Dendritic cell treated with granulocyte-macrophage colony-stimulating factor and Interleukin-4, amounts not matched to agents 40 ng/mL and 50 ng/mL, for 4 days (primary cell): Measurements from ENCODE around the gene BAZ2B.
"Not testable (repeated sequence)": the region's sequence is repeated elsewhere in the genome, so short reads cannot be mapped to it uniquely, and the experiment has no call there.

Source experiments
- H3K27ac Mint-ChIP-seq: one replicate; pipeline ENCODE4 v1.8.0; 2022; ENCODE audit warnings: mild to moderate bottlenecking, mixed read lengths
- H3K27me3 Mint-ChIP-seq: one replicate; pipeline ENCODE4 v1.8.0; 2022; ENCODE audit warnings: mild to moderate bottlenecking, mixed read lengths
- H3K36me3 Mint-ChIP-seq: one replicate; pipeline ENCODE4 v1.8.0; 2022; ENCODE audit warnings: low read depth, mixed read lengths
- H3K4me1 Mint-ChIP-seq: one replicate; pipeline ENCODE4 v1.8.0; 2022; ENCODE audit warnings: low read depth, mixed read lengths
- H3K4me3 Mint-ChIP-seq: one replicate; pipeline ENCODE4 v1.8.0; 2022; ENCODE audit warnings: mild to moderate bottlenecking, moderate library complexity, mixed read lengths
- H3K9me3 Mint-ChIP-seq: one replicate; pipeline ENCODE4 v1.8.0; 2022; ENCODE audit warnings: mixed read lengths
- intact Hi-C: fragments of 100-400 bp; cut with micrococcal nuclease; formaldehyde crosslinking; loops from one replicate; pipeline ENCODE4 v1.15.0; 2022

The BAZ2B gene

DNA sequence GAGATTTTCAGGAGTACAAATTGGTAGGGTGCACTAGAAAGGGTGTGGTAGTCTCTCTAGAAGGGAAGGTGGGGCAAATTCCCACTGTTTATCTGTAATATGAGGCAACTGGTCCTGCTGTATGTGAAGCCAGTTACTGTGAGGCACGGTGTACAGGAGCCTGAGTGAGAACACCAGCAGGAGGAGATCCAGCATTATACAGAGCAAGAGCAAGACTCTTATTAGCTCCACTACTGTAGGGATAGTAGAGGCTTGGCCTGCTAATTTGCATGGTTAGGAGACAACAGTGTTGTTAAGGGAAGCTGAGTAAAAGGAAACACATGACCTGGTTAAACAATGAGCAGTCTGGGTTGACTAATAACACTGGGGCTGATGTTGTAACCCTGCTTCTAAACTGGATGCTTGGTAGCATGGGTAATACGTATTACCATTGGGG, 253.5 kb downstream of the BAZ2B start:
- Mint-ChIP-seq H3K9me3 (no peaks in the 10 kb centered on the region), H3K4me3 (no peak overlapping the region), H3K4me1 (peaks cover 28% of the 10 kb centered on the region), H3K36me3 (peaks cover 93% of the 10 kb centered on the region), H3K27me3 (no peaks in the 10 kb centered on the region), H3K27ac (peak overlapping the region; percentile 28)
- intact Hi-C loops: no loop called here

DNA sequence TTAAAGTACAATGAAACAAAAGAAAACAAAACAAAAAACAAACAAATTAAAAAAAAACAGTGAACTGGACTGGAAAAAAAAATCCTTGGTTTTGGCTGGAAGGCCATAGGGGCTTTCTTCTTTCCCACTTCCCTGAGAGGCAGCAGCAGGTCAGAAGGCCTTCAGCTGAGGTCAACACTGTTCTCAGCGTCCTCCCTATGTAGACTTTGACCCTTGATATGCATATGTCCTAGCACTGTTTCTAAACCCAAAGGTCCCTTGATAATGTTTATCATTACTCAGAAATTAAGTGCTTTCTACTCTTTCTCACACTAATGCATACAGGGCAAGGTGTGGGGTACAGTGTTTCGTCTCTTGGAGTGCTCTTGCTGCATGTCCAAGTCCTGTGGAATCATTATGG, 254.3 kb downstream of the BAZ2B start:
- H3K4me1 Mint-ChIP-seq: peaks cover 32% of the 10 kb centered on the region
- no peaks in the 10 kb centered on the region for H3K9me3 Mint-ChIP-seq
- H3K36me3 Mint-ChIP-seq: peaks cover 96% of the 10 kb centered on the region
- no peak overlapping the region for H3K27ac Mint-ChIP-seq
- intact Hi-C loops: no loop called here
- H3K4me3 Mint-ChIP-seq: no peak overlapping the region
- no peaks in the 10 kb centered on the region for H3K27me3 Mint-ChIP-seq

DNA sequence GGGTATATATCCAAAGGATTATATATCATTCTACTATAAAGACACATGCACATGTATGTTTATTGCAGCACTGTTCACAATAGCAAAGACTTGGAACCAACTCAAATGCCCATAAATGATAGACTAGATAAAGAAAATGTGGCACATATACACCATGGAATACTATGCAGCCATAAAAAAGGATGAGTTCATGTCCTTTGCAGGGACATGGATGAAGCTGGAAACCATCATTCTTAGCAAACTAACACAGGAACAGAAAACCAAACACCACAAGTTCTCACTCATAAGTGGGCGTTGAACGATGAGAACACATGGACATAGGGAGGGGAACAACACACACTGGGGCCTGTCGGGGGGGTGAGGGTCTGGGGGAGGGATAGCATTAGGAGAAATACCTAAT, 254.7 kb downstream of the BAZ2B start:
- H3K4me3 Mint-ChIP-seq, H3K27ac Mint-ChIP-seq, intact Hi-C loops, H3K27me3 Mint-ChIP-seq, H3K9me3 Mint-ChIP-seq: not testable (repeated sequence)
- Mint-ChIP-seq H3K36me3 (peaks cover 96% of the 10 kb centered on the region), H3K4me1 (peaks cover 34% of the 10 kb centered on the region)

DNA sequence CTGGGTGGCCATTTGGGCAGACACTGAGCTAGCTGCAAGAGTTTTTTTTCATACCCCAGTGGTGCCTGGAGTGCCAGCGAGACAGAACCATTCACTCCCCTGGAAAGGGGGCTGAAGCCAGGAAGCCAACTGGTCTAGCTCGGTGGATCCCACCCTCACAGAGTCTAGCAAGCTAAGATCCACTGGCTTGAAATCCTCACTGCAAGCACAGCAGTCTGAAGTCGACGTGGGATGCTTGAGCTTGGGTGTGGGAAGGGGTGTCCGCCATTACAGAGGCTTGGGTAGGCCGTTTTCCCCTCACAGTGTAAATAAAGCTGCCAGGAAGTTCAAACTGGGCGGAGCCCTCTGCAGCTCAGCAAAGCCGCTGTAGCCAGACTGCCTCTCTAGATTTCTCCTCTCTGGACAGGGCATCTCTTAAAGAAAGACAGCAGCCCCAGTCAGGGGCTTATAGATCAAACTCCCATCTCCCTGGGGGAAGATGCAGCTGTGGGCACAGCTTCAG, 260.2 kb downstream of the BAZ2B start:
- H3K36me3 Mint-ChIP-seq: peaks cover 83% of the 10 kb centered on the region
- intact Hi-C loops: no loop called here
- no peaks in the 10 kb centered on the region for H3K9me3 Mint-ChIP-seq
- no peaks in the 10 kb centered on the region for H3K27me3 Mint-ChIP-seq
- no peak overlapping the region for H3K4me3 Mint-ChIP-seq
- no peak overlapping the region for H3K27ac Mint-ChIP-seq
- H3K4me1 Mint-ChIP-seq: peaks cover 13% of the 10 kb centered on the region

DNA sequence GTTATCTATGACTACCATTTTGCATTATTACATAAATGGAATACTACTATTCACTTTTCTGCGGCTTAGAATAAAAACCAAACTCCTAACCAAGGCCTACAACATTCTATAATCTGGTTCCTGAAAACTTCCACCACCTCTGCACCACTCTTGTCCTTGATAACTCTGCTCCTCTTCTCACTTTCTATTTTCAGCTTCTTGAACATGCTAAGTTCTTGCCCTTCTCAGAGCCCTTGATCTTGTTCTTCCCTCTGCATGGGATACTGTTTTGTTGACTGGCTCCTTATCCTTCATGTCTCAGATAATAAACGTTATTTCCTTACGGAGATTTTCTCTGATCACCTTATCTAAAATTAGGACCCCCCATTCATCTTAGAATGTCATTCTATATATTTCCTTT, 264.4 kb downstream of the BAZ2B start:
- Mint-ChIP-seq H3K27me3 (no peaks in the 10 kb centered on the region), H3K4me3 (no peak overlapping the region), H3K4me1 (peaks cover under 1% of the 10 kb centered on the region), H3K27ac (no peak overlapping the region), H3K9me3 (no peaks in the 10 kb centered on the region), H3K36me3 (peaks cover 66% of the 10 kb centered on the region)
- intact Hi-C loops: no loop called here

DNA sequence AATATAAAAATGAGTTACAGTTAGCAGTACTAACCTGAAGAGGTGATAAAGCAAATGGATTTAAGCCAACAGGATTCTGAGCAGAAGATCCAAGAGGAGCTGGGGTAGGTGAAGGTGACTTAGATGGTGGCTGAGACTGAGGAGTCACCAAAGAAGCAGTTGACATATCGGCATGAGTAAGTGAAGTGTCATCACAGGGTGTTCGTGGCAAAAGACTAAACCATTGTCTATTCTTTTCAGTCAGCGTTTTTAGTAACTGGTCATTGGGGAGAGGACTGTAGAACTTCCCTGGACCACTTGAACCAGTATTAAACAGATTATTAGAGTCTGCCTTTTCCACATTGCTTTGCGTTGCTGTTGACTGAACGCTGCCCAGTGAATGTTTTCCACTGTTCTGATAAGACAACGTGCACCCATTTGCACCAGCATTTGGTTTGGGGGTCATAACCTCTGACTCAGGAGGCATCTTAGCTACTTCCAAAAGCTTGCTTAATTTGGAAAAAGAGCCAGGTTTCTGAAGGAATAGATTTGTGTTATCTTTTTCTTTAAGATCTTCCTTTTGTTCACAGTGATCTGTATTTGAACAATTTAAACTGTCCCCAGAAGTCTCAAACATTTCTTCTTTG, 266.6 kb downstream of the BAZ2B start:
- Mint-ChIP-seq H3K27ac (no peak overlapping the region), H3K4me3 (no peak overlapping the region), H3K36me3 (peaks cover 56% of the 10 kb centered on the region), H3K27me3 (no peaks in the 10 kb centered on the region), H3K4me1 (no peaks in the 10 kb centered on the region), H3K9me3 (no peaks in the 10 kb centered on the region)
- intact Hi-C loops: no loop called here

DNA sequence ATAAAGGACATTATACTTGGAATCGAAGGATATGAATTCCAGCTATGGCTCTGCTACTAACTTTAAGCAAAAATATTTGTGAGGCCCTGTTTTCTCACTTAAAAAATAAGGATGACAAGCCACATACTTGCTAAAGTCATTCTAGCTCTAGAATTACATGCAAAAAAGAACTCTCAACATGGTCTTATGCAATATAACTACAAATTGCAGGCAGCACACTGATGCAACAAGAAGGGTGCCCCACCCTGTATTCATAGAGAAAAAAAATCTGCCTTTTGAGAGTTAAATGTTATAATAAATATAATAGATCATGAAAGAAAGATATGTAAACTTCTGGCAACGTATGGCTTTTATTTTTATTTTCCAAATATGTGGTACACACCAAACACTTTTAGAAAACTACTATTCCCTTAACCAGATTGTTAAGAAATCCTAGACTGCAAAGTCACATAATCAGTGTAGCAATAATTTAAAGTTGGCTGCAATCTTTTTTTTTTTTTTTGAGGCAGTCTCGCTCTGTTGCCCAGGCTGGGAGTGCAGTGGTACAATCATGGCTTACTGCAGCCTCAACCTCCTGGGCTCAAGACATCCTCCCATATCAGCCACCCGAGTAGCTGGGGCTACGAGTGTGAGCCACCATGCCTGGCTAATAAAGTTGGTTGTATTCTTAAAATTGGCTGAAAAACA, 289.6 kb downstream of the BAZ2B start:
- intact Hi-C loops: no loop called here
- Mint-ChIP-seq H3K27me3 (no peaks in the 10 kb centered on the region), H3K4me1 (peaks cover 6% of the 10 kb centered on the region), H3K36me3 (peaks cover 76% of the 10 kb centered on the region), H3K4me3 (no peak overlapping the region), H3K27ac (no peak overlapping the region), H3K9me3 (no peaks in the 10 kb centered on the region)

DNA sequence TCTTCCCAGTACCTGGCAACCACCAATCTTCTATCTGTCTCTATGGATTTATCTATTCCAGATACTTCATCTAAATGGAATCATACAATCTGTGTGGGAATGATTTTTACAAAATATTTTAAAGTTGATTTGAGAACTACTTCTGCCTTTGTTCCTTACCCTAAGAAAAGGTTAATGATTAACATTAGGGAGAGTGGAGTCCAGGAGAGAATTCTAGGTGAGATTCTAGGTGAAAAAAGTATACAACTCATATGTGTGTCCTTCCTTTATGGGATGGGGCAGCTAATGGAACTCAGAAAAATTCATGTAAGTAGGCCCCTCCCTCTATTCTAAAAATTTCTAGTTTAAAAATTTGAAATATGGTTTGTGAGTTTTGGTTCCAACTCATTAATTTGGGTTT, 293.9 kb downstream of the BAZ2B start:
- H3K27ac Mint-ChIP-seq: no peak overlapping the region
- peaks cover 6% of the 10 kb centered on the region for H3K4me1 Mint-ChIP-seq
- intact Hi-C loops: no loop called here
- H3K9me3 Mint-ChIP-seq: no peaks in the 10 kb centered on the region
- no peak overlapping the region for H3K4me3 Mint-ChIP-seq
- peaks cover 68% of the 10 kb centered on the region for H3K36me3 Mint-ChIP-seq
- H3K27me3 Mint-ChIP-seq: no peaks in the 10 kb centered on the region

DNA sequence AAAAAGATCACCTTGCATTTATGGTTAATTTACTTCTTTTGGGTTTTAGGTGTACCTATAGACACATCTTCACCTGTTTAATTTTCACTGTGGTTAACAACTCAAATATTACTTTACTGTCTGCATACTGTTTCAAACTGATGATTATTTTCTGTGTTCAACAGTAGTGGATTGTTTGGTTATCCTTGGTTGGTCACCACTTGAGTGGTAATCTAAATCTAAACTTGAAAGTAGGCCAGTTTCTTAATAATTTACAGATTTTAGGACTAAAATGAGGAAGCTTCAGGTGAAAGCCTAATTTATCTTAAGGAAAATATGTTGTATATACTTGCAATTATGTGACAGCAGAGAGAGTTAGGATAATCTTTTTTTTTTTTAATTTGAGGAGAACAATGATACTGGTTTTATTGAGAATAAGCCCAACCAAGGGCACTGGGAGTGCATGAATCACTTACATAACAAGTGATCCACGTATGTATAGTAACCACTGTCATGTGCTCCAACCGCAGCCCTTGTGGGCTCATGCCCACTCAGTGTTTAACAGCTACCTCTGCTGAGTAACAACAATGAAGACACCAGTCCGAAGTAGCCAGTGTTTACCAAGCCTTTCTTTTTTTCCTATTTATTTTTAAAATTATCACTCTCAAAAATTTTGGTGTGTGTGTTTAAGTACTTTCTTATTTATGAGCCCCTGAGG, 298.8 kb downstream of the BAZ2B start:
- H3K27ac Mint-ChIP-seq: no peak overlapping the region
- H3K27me3 Mint-ChIP-seq: no peaks in the 10 kb centered on the region
- no peaks in the 10 kb centered on the region for H3K9me3 Mint-ChIP-seq
- intact Hi-C loops: no loop called here
- no peak overlapping the region for H3K4me3 Mint-ChIP-seq
- no peaks in the 10 kb centered on the region for H3K4me1 Mint-ChIP-seq
- H3K36me3 Mint-ChIP-seq: peaks cover 66% of the 10 kb centered on the region

DNA sequence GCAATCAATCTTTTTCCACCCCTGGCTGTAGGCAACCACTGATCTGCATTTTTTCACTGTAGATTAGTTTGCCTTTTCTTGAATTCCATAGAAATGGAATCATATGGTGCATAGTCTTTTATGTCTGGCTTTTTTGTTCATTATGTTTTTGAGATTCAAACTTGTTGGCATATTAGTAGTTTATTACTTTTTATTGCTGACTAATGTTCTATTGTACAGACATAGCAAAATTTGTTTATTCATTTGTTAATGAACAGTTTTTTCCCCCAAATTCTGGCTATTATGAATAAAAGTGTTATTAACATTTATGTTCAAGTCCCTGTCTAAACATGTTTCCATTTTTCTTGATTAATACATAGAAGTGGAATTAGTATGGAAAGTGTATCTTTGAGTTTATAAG, 308.4 kb downstream of the BAZ2B start:
- H3K27me3 Mint-ChIP-seq: no peaks in the 10 kb centered on the region
- peaks cover 6% of the 10 kb centered on the region for H3K4me1 Mint-ChIP-seq
- no peaks in the 10 kb centered on the region for H3K36me3 Mint-ChIP-seq
- intact Hi-C loops: no loop called here
- H3K27ac Mint-ChIP-seq: no peak overlapping the region
- H3K4me3 Mint-ChIP-seq: no peak overlapping the region
- peaks cover 24% of the 10 kb centered on the region for H3K9me3 Mint-ChIP-seq

DNA sequence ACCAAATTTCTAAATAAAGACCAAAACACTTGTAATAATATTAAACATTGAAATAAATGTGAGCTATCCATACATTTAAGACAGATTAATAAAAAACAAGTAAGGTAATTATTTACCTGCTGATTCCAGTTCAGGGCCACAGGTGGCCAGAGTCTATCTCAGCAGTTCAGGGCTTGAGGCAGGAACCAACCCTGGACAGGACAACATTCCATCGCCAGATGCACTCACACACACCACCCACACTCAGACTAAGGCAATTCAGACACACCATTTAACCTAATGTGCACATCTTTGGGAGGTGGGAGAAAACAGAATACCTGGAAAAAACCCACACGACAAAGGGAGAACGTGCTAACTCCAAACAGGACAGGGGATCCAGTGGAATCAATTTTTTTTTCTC, 315.8 kb downstream of the BAZ2B start:
- no peak overlapping the region for H3K27ac Mint-ChIP-seq
- no peaks in the 10 kb centered on the region for H3K36me3 Mint-ChIP-seq
- H3K27me3 Mint-ChIP-seq: no peaks in the 10 kb centered on the region
- intact Hi-C loops: no loop called here
- H3K4me1 Mint-ChIP-seq: no peaks in the 10 kb centered on the region
- peaks cover 41% of the 10 kb centered on the region for H3K9me3 Mint-ChIP-seq
- H3K4me3 Mint-ChIP-seq: no peak overlapping the region

DNA sequence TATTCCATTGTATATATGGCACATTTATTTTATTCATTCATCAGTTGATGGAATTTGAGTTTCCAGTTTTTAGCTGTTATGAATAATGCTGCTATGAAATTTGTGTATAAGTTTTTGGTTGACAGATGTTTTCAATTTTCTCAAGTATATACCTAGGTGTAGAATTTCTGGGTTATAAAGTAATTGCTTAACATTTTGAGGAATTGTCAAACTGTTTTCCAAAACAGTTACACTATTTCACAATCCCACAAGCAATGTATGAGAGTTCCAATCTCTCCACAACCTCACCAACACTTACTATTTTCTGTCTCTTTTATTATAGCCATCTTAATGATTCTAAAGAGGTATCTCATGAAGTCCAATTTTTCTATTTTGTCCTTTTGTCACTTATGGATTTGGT, 317.4 kb downstream of the BAZ2B start:
- Mint-ChIP-seq H3K36me3 (no peaks in the 10 kb centered on the region), H3K27ac (no peak overlapping the region), H3K4me3 (no peak overlapping the region), H3K4me1 (no peaks in the 10 kb centered on the region), H3K9me3 (peaks cover 28% of the 10 kb centered on the region), H3K27me3 (no peaks in the 10 kb centered on the region)
- intact Hi-C loops: no loop called here

DNA sequence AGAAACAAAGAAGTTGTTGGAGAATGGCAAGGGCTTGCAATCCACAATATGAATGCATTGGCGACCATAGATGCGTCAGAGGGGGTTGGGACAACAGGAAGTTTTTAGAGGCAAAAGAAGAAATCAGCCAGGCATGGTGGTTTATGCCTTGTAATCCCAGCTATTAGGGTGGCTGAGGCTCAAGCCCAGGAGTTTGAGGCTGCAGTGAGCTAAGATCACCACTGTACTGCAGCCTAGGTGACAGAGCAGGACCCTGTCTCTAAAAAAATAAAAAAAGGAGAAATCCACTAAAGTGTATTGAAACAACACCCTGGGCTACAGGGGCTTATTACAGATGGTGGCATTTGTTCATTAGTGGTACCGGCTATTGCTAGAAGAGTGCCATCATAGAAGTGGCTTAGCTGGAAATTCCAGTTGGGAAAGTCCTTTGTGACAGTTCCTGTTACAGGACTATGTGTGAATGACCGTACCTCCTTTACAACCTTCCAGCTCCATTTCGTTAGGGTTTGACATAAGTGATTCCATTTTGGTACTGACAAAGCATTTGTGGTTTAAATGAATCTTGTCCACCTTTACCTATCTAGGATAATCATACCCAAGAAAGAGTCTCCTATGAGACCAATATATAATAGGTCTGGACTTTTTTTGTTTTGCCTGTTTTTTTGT, 319.2 kb downstream of the BAZ2B start:
- Mint-ChIP-seq H3K9me3 (peaks cover 23% of the 10 kb centered on the region), H3K36me3 (no peaks in the 10 kb centered on the region), H3K27ac (no peak overlapping the region), H3K4me3 (no peak overlapping the region), H3K27me3 (no peaks in the 10 kb centered on the region), H3K4me1 (no peaks in the 10 kb centered on the region)
- intact Hi-C loops: no loop called here

DNA sequence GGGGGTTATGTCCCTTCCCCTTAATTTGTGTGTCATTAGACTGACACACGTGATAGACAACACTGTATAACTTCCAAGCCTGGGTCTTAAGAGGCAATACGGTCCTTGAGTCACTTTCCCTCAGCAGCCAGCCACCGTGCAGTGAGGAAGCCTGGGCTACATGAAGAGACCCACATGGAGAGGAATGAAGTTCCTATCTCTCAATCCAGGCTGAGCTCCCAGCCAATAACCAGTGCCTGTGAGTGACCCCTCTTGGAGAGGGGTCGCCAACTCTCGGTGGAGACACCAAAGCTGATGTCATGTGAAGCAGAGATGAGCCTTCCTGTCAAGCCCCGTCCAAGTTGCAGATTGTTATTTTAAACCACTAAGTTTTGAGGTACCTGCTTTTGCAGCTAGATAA, 324.2 kb downstream of the BAZ2B start:
- no peak overlapping the region for H3K4me3 Mint-ChIP-seq
- no peaks in the 10 kb centered on the region for H3K27me3 Mint-ChIP-seq
- no peaks in the 10 kb centered on the region for H3K36me3 Mint-ChIP-seq
- no peak overlapping the region for H3K27ac Mint-ChIP-seq
- peaks cover 7% of the 10 kb centered on the region for H3K9me3 Mint-ChIP-seq
- peaks cover 16% of the 10 kb centered on the region for H3K4me1 Mint-ChIP-seq
- intact Hi-C loops: no loop called here
